CD4-positive, CD25-positive, alpha-beta regulatory T cell (primary cell): ENCODE results near the gene FBXL14. TPM values are rescaled to one million over a fixed set of nuclear protein-coding genes. Genes with fewer than 3 reads are reported as not detected.

Experiments
- ATAC-seq, 2 donors: fragments of 150-1000 bp; cut with Tn5 transposase; one replicate each; pipeline ENCODE4 v1.10.0; 2021; ENCODE audit warnings: low read depth in 2 of 2, moderate number of reproducible peaks in 2 of 2, moderate library complexity in 1 of 2
- DNase-seq, 3 donors: peaks; one replicate each; pipeline versions ENCODE4 v3.0.0 to v3.0.0-alpha.2; 2012 to 2022; ENCODE audit warnings: mixed read lengths in 1 of 3
- H3K27ac ChIP-seq: one replicate; pipeline ENCODE4 v1.7.0; 2013; ENCODE audit warnings: mild to moderate bottlenecking, low read length; ENCODE audit not compliant: insufficient read depth, poor library complexity, severe bottlenecking
- H3K27me3 ChIP-seq: one replicate; pipeline ENCODE4 v1.7.0; 2013; ENCODE audit warnings: low read length; ENCODE audit not compliant: control insufficient read depth, insufficient read depth
- H3K36me3 ChIP-seq: one replicate; pipeline ENCODE4 v1.7.0; 2013; ENCODE audit warnings: mild to moderate bottlenecking, low read length, moderate library complexity; ENCODE audit not compliant: control insufficient read depth, insufficient read depth
- H3K4me1 ChIP-seq: 2 replicates; pipeline ENCODE4 v1.7.0; 2013; ENCODE audit warnings: mild to moderate bottlenecking, low read length; ENCODE audit not compliant: insufficient read depth, control insufficient read depth, poor library complexity, severe bottlenecking
- H3K4me3 ChIP-seq: one replicate; pipeline ENCODE4 v1.7.0; 2013; ENCODE audit warnings: low read depth, mild to moderate bottlenecking, low read length, moderate library complexity
- H3K9me3 ChIP-seq, 2 experiments: 1 replicate in 1 of 2; 2 replicates in 1 of 2; pipeline ENCODE4 v1.7.0; 2013; ENCODE audit warnings: low read length in 2 of 2, mild to moderate bottlenecking in 1 of 2, moderate library complexity in 1 of 2; ENCODE audit not compliant: control insufficient read depth in 2 of 2
- H3K27ac Mint-ChIP-seq, 3 donors: one replicate each; pipeline ENCODE4 v1.8.0; 2020 to 2022; ENCODE audit warnings: mild to moderate bottlenecking in 3 of 3, mixed read lengths in 3 of 3, moderate library complexity in 2 of 3
- H3K27me3 Mint-ChIP-seq: one replicate; pipeline ENCODE4 v1.8.0; 2022; ENCODE audit warnings: mild to moderate bottlenecking, mixed read lengths
- H3K36me3 Mint-ChIP-seq: one replicate; pipeline ENCODE4 v1.8.0; 2020; ENCODE audit warnings: mixed read lengths
- H3K4me1 Mint-ChIP-seq, 4 donors: one replicate each; pipeline ENCODE4 v1.8.0; 2020 to 2022; ENCODE audit warnings: mixed read lengths in 4 of 4, mild to moderate bottlenecking in 1 of 4
- H3K4me3 Mint-ChIP-seq, 4 donors: one replicate each; pipeline ENCODE4 v1.8.0; 2020 to 2022; ENCODE audit warnings: mild to moderate bottlenecking in 4 of 4, mixed read lengths in 4 of 4, moderate library complexity in 3 of 4
- H3K9me3 Mint-ChIP-seq, 7 donors: one replicate each; pipeline ENCODE4 v1.8.0; 2020 to 2022; ENCODE audit warnings: mixed read lengths in 7 of 7, mild to moderate bottlenecking in 3 of 7, moderate library complexity in 2 of 7
- polyA plus RNA-seq, 4 donors: library from polyadenylated mRNA; unstranded; fragments of 300-500 nt; fragmentation: Illumina TruSeq; gene quantifications; one replicate each; pipeline ENCODE4 v1.2.3, GENCODE V29; 2021
- total RNA-seq: library from RNA; stranded (reverse); gene quantifications from one replicate; pipeline ENCODE4 v1.2.3, GENCODE V29; 2022

The FBXL14 gene
- total and polyA plus RNA-seq, 5 donors from 2014 or later: 18.5 to 26.0 (median 23.8) TPM

- Histone ChIP-seq H3K36me3 (no peaks in the 10 kb centered on the region), H3K27me3 (peaks cover 30% of the 10 kb centered on the region), H3K27ac (no peak overlapping the region), H3K9me3 (no peaks in the 10 kb centered on the region), H3K4me1 (peaks cover 36% of the 10 kb centered on the region), H3K4me3 (peak overlapping the region; percentile 66)
- Mint-ChIP-seq H3K36me3 (no peaks in the 10 kb centered on the region), H3K4me3 (peak overlapping the region; percentile 65 to 93 (median 86)), H3K9me3 (peaks cover 0 to 2% (median 0%) of the 10 kb centered on the region in 7 donors), H3K27me3 (peaks cover 73% of the 10 kb centered on the region), H3K4me1 (peaks cover 13 to 40% (median 18%) of the 10 kb centered on the region in 4 donors), H3K27ac (no peak overlapping the region)
- ATAC-seq (no peak), DNase-seq (no peak)
These were observed 61.8 kb downstream of the FBXL14 start for GRCh38 chr12:1532375-1533165.

- peak in 1 of 3 donors; percentile 9 for DNase-seq
These were observed 62.6 kb downstream of the FBXL14 start for GRCh38 chr12:1531654-1532374.

GRCh38 chr12:1531153-1531653, 63.2 kb downstream of the FBXL14 start:
- H3K4me3 Mint-ChIP-seq: peak overlapping the region; percentile 65 to 91 (median 73)
- H3K27ac Mint-ChIP-seq: no peak overlapping the region
- no peak for DNase-seq
- no peak overlapping the region for H3K27ac ChIP-seq
- peaks cover 69% of the 10 kb centered on the region for H3K27me3 Mint-ChIP-seq
- no peaks in the 10 kb centered on the region for H3K36me3 ChIP-seq
- H3K36me3 Mint-ChIP-seq: no peaks in the 10 kb centered on the region
- H3K9me3 ChIP-seq: no peaks in the 10 kb centered on the region
- H3K4me3 ChIP-seq: no peak overlapping the region
- peaks cover 27% of the 10 kb centered on the region for H3K27me3 ChIP-seq
- H3K4me1 Mint-ChIP-seq: peaks cover 13 to 40% (median 18%) of the 10 kb centered on the region in 4 donors
- no peak for ATAC-seq
- H3K4me1 ChIP-seq: peaks cover 36% of the 10 kb centered on the region
- H3K9me3 Mint-ChIP-seq: peaks cover 0 to 2% (median 0%) of the 10 kb centered on the region in 7 donors

More at GRCh38 chr12:1531654-1532374, 62.6 kb downstream of the FBXL14 start:
- no peaks in the 10 kb centered on the region for H3K9me3 ChIP-seq
- H3K27ac ChIP-seq: no peak overlapping the region
- no peak overlapping the region for H3K4me3 ChIP-seq
- Mint-ChIP-seq H3K4me1 (peaks cover 13 to 40% (median 18%) of the 10 kb centered on the region in 4 donors), H3K27ac (no peak overlapping the region), H3K36me3 (no peaks in the 10 kb centered on the region), H3K27me3 (peaks cover 70% of the 10 kb centered on the region), H3K4me3 (peak overlapping the region; percentile 65 to 93 (median 86)), H3K9me3 (peaks cover 0 to 2% (median 0%) of the 10 kb centered on the region in 7 donors)
- H3K36me3 ChIP-seq: no peaks in the 10 kb centered on the region
- no peak for ATAC-seq
- peaks cover 36% of the 10 kb centered on the region for H3K4me1 ChIP-seq
- H3K27me3 ChIP-seq: peaks cover 27% of the 10 kb centered on the region

GRCh38 chr12:1530592-1531152, 63.7 kb downstream of the FBXL14 start:
- no peaks in the 10 kb centered on the region for H3K36me3 Mint-ChIP-seq
- no peaks in the 10 kb centered on the region for H3K9me3 ChIP-seq
- H3K4me1 ChIP-seq: peaks cover 36% of the 10 kb centered on the region
- no peak overlapping the region for H3K4me3 ChIP-seq
- no peak overlapping the region for H3K27ac Mint-ChIP-seq
- no peak overlapping the region for H3K4me3 Mint-ChIP-seq
- H3K27ac ChIP-seq: no peak overlapping the region
- H3K9me3 Mint-ChIP-seq: peaks cover 0 to 2% (median 0%) of the 10 kb centered on the region in 7 donors
- ATAC-seq: no peak
- no peaks in the 10 kb centered on the region for H3K36me3 ChIP-seq
- peaks cover 13 to 40% (median 18%) of the 10 kb centered on the region in 4 donors for H3K4me1 Mint-ChIP-seq
- H3K27me3 Mint-ChIP-seq: peaks cover 67% of the 10 kb centered on the region
- peaks cover 23% of the 10 kb centered on the region for H3K27me3 ChIP-seq
- DNase-seq: no peak

GRCh38 chr12:1529862-1530591, 64.4 kb downstream of the FBXL14 start:
- H3K4me3 ChIP-seq: no peak overlapping the region
- no peaks in the 10 kb centered on the region for H3K36me3 ChIP-seq
- H3K27ac Mint-ChIP-seq: no peak overlapping the region
- no peaks in the 10 kb centered on the region for H3K36me3 Mint-ChIP-seq
- H3K9me3 Mint-ChIP-seq: peaks cover 0 to 2% (median 0%) of the 10 kb centered on the region in 7 donors
- H3K4me1 Mint-ChIP-seq: peaks cover 13 to 40% (median 18%) of the 10 kb centered on the region in 4 donors
- H3K4me1 ChIP-seq: peaks cover 36% of the 10 kb centered on the region
- peak overlapping the region; percentile 67 to 93 (median 88) for H3K4me3 Mint-ChIP-seq
- no peak overlapping the region for H3K27ac ChIP-seq
- no peaks in the 10 kb centered on the region for H3K9me3 ChIP-seq
- peaks cover 25% of the 10 kb centered on the region for H3K27me3 ChIP-seq
- peaks cover 68% of the 10 kb centered on the region for H3K27me3 Mint-ChIP-seq
- no peak for ATAC-seq
- no peak for DNase-seq

- DNase-seq (no peak), ATAC-seq (no peak)
- Mint-ChIP-seq H3K27ac (no peak overlapping the region), H3K9me3 (peaks cover 0 to 2% (median 0%) of the 10 kb centered on the region in 7 donors), H3K4me3 (peak overlapping the region; percentile 67 to 93 (median 88)), H3K36me3 (no peaks in the 10 kb centered on the region), H3K27me3 (peaks cover 75% of the 10 kb centered on the region), H3K4me1 (peaks cover 13 to 37% (median 18%) of the 10 kb centered on the region in 4 donors)
- Histone ChIP-seq H3K9me3 (no peaks in the 10 kb centered on the region), H3K4me3 (no peak overlapping the region), H3K27ac (no peak overlapping the region), H3K4me1 (peaks cover 33% of the 10 kb centered on the region), H3K27me3 (peaks cover 27% of the 10 kb centered on the region), H3K36me3 (no peaks in the 10 kb centered on the region)
These were observed 65.0 kb downstream of the FBXL14 start for GRCh38 chr12:1529228-1529861.
